ENCODE results near the gene SLC13A2. TPM values are rescaled to one million over a fixed set of nuclear protein-coding genes. Genes with fewer than 3 reads are reported as not detected.
"Not testable (repeated sequence)": the region's sequence is repeated elsewhere in the genome, so short reads cannot be mapped to it uniquely, and the experiment has no call there.

SLC13A2 gene
- total RNA-seq, 1 donor from 2014 or later, result not detected

DNA sequence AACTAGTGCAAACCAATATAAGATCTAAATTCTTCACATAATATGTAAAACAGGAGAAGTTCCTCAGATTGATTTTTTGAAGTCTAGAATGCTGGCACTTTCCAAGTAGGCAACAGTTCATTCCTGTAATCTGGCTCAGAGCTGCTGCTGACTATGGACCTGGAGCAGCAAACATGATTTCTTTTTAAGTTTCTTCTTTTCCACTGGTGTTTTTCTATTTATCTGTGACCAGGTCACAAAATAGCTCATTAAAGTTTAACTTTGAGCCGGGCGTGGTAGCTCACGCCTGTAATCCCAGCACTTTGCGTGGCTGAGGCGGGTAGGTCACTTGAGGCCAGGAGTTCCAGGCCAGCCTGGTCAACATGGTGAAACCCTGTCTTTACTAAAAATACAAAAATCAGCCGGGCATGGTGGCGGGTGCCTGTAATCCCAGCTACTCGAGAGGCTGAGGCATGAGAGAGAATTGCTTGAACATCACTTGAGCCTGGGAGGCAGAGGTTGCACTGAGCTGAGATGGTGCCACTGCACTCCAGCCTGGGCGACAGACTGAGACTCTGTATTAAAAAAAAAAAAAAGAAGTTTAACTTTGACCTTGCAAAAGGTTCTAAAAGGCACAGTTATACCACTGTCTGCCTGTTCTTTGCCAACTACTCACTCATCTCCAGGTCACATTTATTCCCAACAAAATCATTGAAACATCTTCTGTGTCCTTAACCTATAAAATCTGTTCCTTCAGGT, 29.4 kb upstream of the SLC13A2 start:
- FAIRE-seq, result no peak
- no peak overlapping the region for H3K4me3 ChIP-seq (ENCODE audit: low read depth, low read length)
- TF ChIP-seq, protein P1, sequence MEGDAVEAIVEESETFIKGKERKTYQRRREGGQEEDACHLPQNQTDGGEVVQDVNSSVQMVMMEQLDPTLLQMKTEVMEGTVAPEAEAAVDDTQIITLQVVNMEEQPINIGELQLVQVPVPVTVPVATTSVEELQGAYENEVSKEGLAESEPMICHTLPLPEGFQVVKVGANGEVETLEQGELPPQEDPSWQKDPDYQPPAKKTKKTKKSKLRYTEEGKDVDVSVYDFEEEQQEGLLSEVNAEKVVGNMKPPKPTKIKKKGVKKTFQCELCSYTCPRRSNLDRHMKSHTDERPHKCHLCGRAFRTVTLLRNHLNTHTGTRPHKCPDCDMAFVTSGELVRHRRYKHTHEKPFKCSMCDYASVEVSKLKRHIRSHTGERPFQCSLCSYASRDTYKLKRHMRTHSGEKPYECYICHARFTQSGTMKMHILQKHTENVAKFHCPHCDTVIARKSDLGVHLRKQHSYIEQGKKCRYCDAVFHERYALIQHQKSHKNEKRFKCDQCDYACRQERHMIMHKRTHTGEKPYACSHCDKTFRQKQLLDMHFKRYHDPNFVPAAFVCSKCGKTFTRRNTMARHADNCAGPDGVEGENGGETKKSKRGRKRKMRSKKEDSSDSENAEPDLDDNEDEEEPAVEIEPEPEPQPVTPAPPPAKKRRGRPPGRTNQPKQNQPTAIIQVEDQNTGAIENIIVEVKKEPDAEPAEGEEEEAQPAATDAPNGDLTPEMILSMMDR (IDR thresholded peaks at IDR 0.05; ENCODE audit: insufficient read depth, low read length, severe bottlenecking), result no peak
- no peaks in the 10 kb centered on the region for H3K27me3 ChIP-seq (ENCODE audit: control insufficient read depth, insufficient read depth, low read length)
- no peak for DNase-seq (ENCODE audit: low read depth)
- no peaks in the 10 kb centered on the region for H3K36me3 ChIP-seq (ENCODE audit: control insufficient read depth, insufficient read depth, low read length)

GRCh38 chr17:28446716-28447395, 26.6 kb upstream of the SLC13A2 start:
- Histone ChIP-seq H3K36me3 (ENCODE audit: control insufficient read depth, insufficient read depth, low read length) (no peaks in the 10 kb centered on the region), H3K4me3 (ENCODE audit: low read depth, low read length) (no peak overlapping the region), H3K27me3 (ENCODE audit: control insufficient read depth, insufficient read depth, low read length) (no peaks in the 10 kb centered on the region)
- DNase-seq (ENCODE audit: low read depth), result peak; percentile 77
- peak; percentile 23 for FAIRE-seq
- TF ChIP-seq, protein P1 (IDR thresholded peaks at IDR 0.05; ENCODE audit: insufficient read depth, low read length, severe bottlenecking), result no peak

GRCh38 chr17:28447396-28447760, 26.1 kb upstream of the SLC13A2 start:
- no peaks in the 10 kb centered on the region for H3K27me3 ChIP-seq (ENCODE audit: control insufficient read depth, insufficient read depth, low read length)
- DNase-seq (ENCODE audit: low read depth) (no peak), FAIRE-seq (no peak)
- TF ChIP-seq, protein P1 (IDR thresholded peaks at IDR 0.05; ENCODE audit: insufficient read depth, low read length, severe bottlenecking), result no peak
- H3K36me3 ChIP-seq (ENCODE audit: control insufficient read depth, insufficient read depth, low read length), result no peaks in the 10 kb centered on the region
- H3K4me3 ChIP-seq (ENCODE audit: low read depth, low read length), result no peak overlapping the region

GRCh38 chr17:28449859-28450258, 23.6 kb upstream of the SLC13A2 start:
- no peaks in the 10 kb centered on the region for H3K27me3 ChIP-seq (ENCODE audit: control insufficient read depth, insufficient read depth, low read length)
- DNase-seq (ENCODE audit: low read depth) (no peak), FAIRE-seq (no peak)
- TF ChIP-seq, protein P1 (IDR thresholded peaks at IDR 0.05; ENCODE audit: insufficient read depth, low read length, severe bottlenecking), result no peak
- no peak overlapping the region for H3K4me3 ChIP-seq (ENCODE audit: low read depth, low read length)
- no peaks in the 10 kb centered on the region for H3K36me3 ChIP-seq (ENCODE audit: control insufficient read depth, insufficient read depth, low read length)

DNA sequence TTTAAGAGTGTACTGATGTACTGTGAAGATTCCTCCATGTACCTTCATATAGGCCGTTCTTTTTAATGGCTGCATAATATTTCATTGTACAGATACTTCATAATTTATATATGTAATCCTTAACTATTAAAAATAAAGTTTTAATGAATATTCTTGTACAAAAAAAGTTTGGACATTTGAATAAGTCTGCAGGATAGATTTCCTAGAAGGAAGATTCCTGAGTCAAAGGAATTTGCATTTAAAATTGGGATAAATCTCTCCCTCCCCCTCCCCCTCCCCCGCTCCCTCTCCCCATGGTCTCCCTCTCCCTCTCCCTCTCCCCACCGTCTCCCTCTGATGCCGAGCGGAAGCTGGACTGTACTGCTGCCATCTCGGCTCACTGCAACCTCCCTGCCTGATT, 15.6 kb upstream of the SLC13A2 start:
- DNase-seq (ENCODE audit: low read depth) (no peak), FAIRE-seq (no peak)
- Histone ChIP-seq H3K4me3 (ENCODE audit: low read depth, low read length) (no peak overlapping the region), H3K27me3 (ENCODE audit: control insufficient read depth, insufficient read depth, low read length) (no peaks in the 10 kb centered on the region), H3K36me3 (ENCODE audit: control insufficient read depth, insufficient read depth, low read length) (no peaks in the 10 kb centered on the region)
- TF ChIP-seq, protein P1 (IDR thresholded peaks at IDR 0.05; ENCODE audit: insufficient read depth, low read length, severe bottlenecking), result no peak

GRCh38 chr17:28458881-28459280, 14.6 kb upstream of the SLC13A2 start:
- not testable (repeated sequence) for H3K36me3 ChIP-seq (ENCODE audit: control insufficient read depth, insufficient read depth, low read length); FAIRE-seq; H3K4me3 ChIP-seq (ENCODE audit: low read depth, low read length); DNase-seq (ENCODE audit: low read depth); H3K27me3 ChIP-seq (ENCODE audit: control insufficient read depth, insufficient read depth, low read length)
